ENCODE measurements around the gene ATXN8OS. TPM values are rescaled to one million over a fixed set of nuclear protein-coding genes. Genes with fewer than 3 reads are reported as not detected.

Gene ATXN8OS
- total and polyA plus RNA-seq, 2 of the 4 experiments (the other 2 are of a cell fraction): not detected

DNA sequence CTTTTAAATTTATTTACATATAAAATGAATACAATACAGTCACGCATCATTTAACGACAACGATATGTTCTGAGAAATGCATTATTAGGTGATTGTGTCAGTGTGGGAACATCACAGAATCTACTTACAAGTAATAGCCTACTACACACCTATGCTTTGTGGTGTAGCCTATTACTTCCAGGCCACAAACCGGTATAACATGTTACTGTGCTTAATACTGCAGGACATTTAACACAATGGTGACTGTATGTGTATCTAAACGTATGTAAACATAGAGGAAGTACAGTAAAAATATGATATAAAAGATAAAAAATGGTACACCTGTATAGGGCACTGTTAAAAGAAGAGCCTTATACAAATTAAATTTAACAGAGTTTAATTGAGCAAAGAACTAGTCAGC lies 63.1 kb downstream of the ATXN8OS start:
- no peak overlapping the region for H3K9ac ChIP-seq (ENCODE audit: low read depth, low read length)
- H2AK9ac ChIP-seq (replicated peaks; ENCODE audit: low read depth, low read length, poor library complexity): no peak overlapping the region
- no peak overlapping the region for H3K14ac ChIP-seq (replicated peaks; ENCODE audit: low read depth, low read length)
- POLR2A ChIA-PET (ENCODE audit: unreplicated experiment): no interaction called here
- no peak overlapping the region for H2BK5ac ChIP-seq (ENCODE audit: low read depth, low read length, poor library complexity, severe bottlenecking)
- H4K91ac ChIP-seq (ENCODE audit: insufficient read depth, low read depth, low read length): no peak overlapping the region
- H2BK15ac ChIP-seq (ENCODE audit: low read depth, low read length): no peak overlapping the region
- no peaks in the 10 kb centered on the region for H3K36me3 ChIP-seq (ENCODE audit: control insufficient read depth, insufficient read depth, low read length)
- no peaks in the 10 kb centered on the region for H3K79me1 ChIP-seq (ENCODE audit: low read depth in 1 of 2, low read length in 2 of 2)
- H3K27me3 ChIP-seq (ENCODE audit: control insufficient read depth, insufficient read depth, low read length): no peaks in the 10 kb centered on the region
- no peak overlapping the region for H3K4ac ChIP-seq (ENCODE audit: low read depth, low read length)
- intact Hi-C loops (cut with micrococcal nuclease) (no loop called here), dilution Hi-C loops (cut with HindIII; ENCODE audit: low sequenced_read_pairs, unreplicated experiment) (no loop called here), in situ Hi-C loops (cut with MboI; ENCODE audit: low sequenced_read_pairs) (no loop called here)
- H3K56ac ChIP-seq (ENCODE audit: extremely low read depth, insufficient read depth, low read length): no peak overlapping the region
- no peak overlapping the region for H4K5ac ChIP-seq (ENCODE audit: low read depth, low read length)
- H4K20me1 ChIP-seq (ENCODE audit: insufficient read depth, low read length): no peaks in the 10 kb centered on the region
- H4K8ac ChIP-seq (ENCODE audit: low read depth in 2 of 2, low read length in 2 of 2): no peak overlapping the region
- H3K27ac ChIP-seq (ENCODE audit: insufficient read depth, low read length): no peak overlapping the region
- TF ChIP-seq, protein P1, sequence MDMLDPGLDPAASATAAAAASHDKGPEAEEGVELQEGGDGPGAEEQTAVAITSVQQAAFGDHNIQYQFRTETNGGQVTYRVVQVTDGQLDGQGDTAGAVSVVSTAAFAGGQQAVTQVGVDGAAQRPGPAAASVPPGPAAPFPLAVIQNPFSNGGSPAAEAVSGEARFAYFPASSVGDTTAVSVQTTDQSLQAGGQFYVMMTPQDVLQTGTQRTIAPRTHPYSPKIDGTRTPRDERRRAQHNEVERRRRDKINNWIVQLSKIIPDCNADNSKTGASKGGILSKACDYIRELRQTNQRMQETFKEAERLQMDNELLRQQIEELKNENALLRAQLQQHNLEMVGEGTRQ (IDR thresholded peaks at IDR 0.05; ENCODE audit: low read depth, low read length): no peak
- TF ChIP-seq SMC3 (IDR thresholded peaks at IDR 0.05; ENCODE audit: low read depth, low read length) (no peak), MXI1 (IDR thresholded peaks at IDR 0.05; ENCODE audit: borderline replicate concordance, low read depth, low read length) (no peak), FOS (IDR thresholded peaks at IDR 0.05; ENCODE audit: low read depth, low read length) (no peak), MAFK (IDR thresholded peaks at IDR 0.05; ENCODE audit: low read depth, low read length) (no peak)
- TF ChIP-seq, protein P2, sequence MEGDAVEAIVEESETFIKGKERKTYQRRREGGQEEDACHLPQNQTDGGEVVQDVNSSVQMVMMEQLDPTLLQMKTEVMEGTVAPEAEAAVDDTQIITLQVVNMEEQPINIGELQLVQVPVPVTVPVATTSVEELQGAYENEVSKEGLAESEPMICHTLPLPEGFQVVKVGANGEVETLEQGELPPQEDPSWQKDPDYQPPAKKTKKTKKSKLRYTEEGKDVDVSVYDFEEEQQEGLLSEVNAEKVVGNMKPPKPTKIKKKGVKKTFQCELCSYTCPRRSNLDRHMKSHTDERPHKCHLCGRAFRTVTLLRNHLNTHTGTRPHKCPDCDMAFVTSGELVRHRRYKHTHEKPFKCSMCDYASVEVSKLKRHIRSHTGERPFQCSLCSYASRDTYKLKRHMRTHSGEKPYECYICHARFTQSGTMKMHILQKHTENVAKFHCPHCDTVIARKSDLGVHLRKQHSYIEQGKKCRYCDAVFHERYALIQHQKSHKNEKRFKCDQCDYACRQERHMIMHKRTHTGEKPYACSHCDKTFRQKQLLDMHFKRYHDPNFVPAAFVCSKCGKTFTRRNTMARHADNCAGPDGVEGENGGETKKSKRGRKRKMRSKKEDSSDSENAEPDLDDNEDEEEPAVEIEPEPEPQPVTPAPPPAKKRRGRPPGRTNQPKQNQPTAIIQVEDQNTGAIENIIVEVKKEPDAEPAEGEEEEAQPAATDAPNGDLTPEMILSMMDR (conservative IDR thresholded peaks at IDR 0.05; ENCODE audit: low read depth, low read length): no peak
- WGBS, 2 experiments (ENCODE audit: extremely low coverage in 2 of 2, insufficient read length in 1 of 2): no CpG with 5 or more reads among the region's 5 CpGs
- no peak overlapping the region for H2BK120ac ChIP-seq (ENCODE audit: low read depth, low read length)
- no peaks in the 10 kb centered on the region for H3K4me1 ChIP-seq (ENCODE audit: control insufficient read depth, insufficient read depth, low read length)
- ATAC-seq (ENCODE audit: low read depth): no peak
- DNase-seq: no peak
- H3K9me3 ChIP-seq (ENCODE audit: control insufficient read depth, insufficient read depth, low read length): 0 out of 2 replicates have a peak, but pooled peaks cover 5% of the 10 kb centered on the region
- no peak overlapping the region for H3K18ac ChIP-seq (ENCODE audit: low read depth, low read length)
- no peak overlapping the region for H3K23ac ChIP-seq (ENCODE audit: low read depth, low read length)
- no peak overlapping the region for H2BK20ac ChIP-seq (ENCODE audit: low read depth, low read length)
- H3K4me2 ChIP-seq (ENCODE audit: low read depth, low read length): no peak overlapping the region
- BruUV-seq (replicated peaks): no TSS peak
- H2AFZ ChIP-seq (replicated peaks; ENCODE audit: low read length, poor library complexity): no peak overlapping the region
- no peaks in the 10 kb centered on the region for H3K9me1 ChIP-seq (ENCODE audit: insufficient read depth, low read length)
- no peak overlapping the region for H2AK5ac ChIP-seq (ENCODE audit: low read depth, low read length)
- CTCF ChIA-PET: no interaction called here
- no peak overlapping the region for H3K4me3 ChIP-seq (ENCODE audit: insufficient read depth, low read depth, low read length)
